ENCODE measurements around the gene PIGL.

Gene PIGL

DNA sequence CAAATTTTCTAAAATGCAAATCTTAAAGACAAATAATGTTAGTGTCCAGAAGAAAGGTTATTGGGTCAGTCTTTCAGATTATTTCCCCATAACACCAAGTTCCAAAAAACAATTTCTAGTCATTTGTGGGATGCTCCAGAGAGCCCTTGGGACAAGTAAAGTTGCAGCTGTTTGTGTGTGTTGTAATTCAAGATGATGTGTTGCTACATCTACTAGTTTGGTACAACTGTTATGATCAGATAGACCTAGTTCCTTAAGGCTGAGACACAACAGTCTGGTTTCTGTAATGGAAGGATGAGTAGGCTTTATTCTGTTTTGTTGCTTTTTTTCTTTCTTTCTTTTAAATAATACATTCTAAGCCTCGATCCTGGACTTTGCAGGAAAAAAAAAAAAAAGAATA is 41.9 kb downstream of the PIGL start:
- TF ChIP-seq, protein P1, sequence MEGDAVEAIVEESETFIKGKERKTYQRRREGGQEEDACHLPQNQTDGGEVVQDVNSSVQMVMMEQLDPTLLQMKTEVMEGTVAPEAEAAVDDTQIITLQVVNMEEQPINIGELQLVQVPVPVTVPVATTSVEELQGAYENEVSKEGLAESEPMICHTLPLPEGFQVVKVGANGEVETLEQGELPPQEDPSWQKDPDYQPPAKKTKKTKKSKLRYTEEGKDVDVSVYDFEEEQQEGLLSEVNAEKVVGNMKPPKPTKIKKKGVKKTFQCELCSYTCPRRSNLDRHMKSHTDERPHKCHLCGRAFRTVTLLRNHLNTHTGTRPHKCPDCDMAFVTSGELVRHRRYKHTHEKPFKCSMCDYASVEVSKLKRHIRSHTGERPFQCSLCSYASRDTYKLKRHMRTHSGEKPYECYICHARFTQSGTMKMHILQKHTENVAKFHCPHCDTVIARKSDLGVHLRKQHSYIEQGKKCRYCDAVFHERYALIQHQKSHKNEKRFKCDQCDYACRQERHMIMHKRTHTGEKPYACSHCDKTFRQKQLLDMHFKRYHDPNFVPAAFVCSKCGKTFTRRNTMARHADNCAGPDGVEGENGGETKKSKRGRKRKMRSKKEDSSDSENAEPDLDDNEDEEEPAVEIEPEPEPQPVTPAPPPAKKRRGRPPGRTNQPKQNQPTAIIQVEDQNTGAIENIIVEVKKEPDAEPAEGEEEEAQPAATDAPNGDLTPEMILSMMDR (IDR thresholded peaks at IDR 0.05; ENCODE audit: borderline replicate concordance, control extremely low read depth, extremely low read depth, insufficient read depth, missing control alignments), result no peak
- DNase-seq (ENCODE audit: low spot score), result no peak
- in situ Hi-C loops (cut with MboI; ENCODE audit: low sequenced_read_pairs, unreplicated experiment), result no loop called here

DNA sequence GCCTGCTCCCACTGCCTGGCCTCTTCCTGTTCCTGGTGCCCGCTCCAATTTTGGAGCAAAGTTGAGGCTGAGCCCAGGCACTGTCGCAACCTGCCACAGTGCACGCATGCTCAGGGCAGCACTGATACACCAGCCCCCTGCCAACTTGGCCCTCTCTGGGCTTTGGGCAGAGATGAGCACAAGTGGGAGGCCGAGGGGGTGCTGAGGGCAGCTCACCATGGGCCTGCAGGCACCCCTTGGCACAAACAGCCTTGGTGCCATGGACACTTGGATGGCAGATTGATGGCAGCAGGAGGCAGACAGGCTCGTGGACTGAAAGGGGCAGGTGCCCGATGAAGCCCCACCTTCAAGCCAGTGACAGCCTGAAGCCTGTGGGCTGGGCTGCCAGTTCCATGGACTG is 42.9 kb downstream of the PIGL start:
- in situ Hi-C loops (cut with MboI; ENCODE audit: low sequenced_read_pairs, unreplicated experiment), result no loop called here

DNA sequence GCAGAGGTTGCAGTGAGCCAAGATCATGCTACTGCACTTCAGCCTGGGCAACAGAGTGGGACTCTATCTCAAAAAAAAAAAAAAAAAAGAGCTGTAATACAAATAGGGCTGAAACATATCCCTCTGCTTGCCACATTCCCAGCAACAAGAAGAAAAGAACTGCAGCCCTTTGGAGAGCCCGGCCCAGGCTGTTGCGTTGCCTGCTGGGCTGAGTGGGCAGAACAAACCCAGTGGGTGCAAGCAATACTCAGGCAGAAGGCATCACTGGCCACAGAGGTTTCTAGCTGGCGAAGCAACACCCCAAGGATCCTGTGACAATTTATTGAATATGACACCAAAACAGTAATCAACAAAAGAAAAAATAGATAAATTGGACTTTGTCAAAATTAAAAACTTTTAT is 44.0 kb downstream of the PIGL start:
- in situ Hi-C loops (cut with MboI; ENCODE audit: low sequenced_read_pairs, unreplicated experiment), result no loop called here
- TF ChIP-seq, protein P1 (IDR thresholded peaks at IDR 0.05; ENCODE audit: borderline replicate concordance, control extremely low read depth, extremely low read depth, insufficient read depth, missing control alignments), result no peak
- DNase-seq (ENCODE audit: low spot score), result no peak

More for the DNA sequence above, 42.9 kb downstream of the PIGL start:
- TF ChIP-seq, protein P1 (IDR thresholded peaks at IDR 0.05; ENCODE audit: borderline replicate concordance, control extremely low read depth, extremely low read depth, insufficient read depth, missing control alignments), result no peak
- DNase-seq (ENCODE audit: low spot score), result no peak

DNA sequence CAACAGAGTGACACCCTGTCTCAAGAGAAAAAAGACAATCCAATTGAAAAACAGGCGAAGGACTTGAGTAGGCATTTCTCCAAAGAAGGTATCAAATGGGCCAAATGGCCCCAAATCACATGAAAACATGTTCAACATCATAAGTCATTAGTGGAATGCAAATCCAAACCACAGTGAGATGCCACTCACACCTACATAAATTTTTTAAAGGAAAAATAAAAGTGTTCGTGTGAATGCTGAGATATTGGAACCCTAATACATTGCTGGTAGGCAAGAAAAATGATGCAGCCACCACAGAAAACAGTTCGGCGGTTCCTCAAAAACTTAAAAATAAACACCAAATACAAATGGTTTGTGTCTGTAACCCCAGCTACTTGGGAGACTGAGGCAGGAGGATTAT is 45.2 kb downstream of the PIGL start:
- no peak for DNase-seq (ENCODE audit: low spot score)
- in situ Hi-C loops (cut with MboI; ENCODE audit: low sequenced_read_pairs, unreplicated experiment), result no loop called here
- TF ChIP-seq, protein P1 (IDR thresholded peaks at IDR 0.05; ENCODE audit: borderline replicate concordance, control extremely low read depth, extremely low read depth, insufficient read depth, missing control alignments), result no peak

DNA sequence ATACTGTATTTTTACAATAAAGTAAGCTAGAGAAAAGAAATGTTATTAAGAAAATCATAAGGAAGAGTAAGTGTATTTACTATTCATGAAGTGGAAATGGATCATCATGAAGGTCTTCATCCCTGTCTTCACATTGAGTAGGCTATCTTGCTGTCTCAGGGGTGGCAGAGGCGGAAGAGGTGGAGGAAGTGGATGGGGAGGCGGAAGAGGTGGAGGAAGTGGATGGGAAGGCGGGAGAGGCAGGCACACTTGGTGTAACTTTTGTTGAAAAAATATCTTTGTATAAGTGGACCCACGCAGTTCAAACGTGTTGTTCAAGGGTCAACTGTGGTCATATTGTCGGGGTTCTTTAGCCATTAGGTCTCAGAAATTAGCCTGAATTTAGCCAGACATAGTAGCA is 50.2 kb downstream of the PIGL start:
- DNase-seq (ENCODE audit: low spot score), result no peak
- in situ Hi-C loops (cut with MboI; ENCODE audit: low sequenced_read_pairs, unreplicated experiment), result no loop called here
- TF ChIP-seq, protein P1 (IDR thresholded peaks at IDR 0.05; ENCODE audit: borderline replicate concordance, control extremely low read depth, extremely low read depth, insufficient read depth, missing control alignments), result no peak

DNA sequence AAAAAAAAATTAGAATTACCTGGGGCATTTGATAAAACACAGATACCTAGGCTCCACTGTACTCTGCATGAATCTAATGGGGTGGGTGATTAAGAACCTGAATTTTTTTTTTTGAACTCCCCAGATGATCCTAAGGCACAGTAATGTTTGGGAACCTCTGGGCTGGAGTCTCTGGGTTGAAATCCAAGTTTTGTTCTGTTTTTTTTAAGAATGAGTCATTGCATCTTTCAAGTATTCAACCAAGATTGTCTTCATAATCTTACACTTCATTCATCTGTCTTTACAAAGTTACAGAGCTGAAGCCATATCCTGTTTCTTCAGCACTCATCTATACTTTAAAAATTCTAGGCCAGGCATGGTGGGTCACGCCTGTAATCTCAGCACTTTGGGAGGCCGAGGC is 52.6 kb downstream of the PIGL start:
- no peak for DNase-seq (ENCODE audit: low spot score)
- TF ChIP-seq, protein P1 (IDR thresholded peaks at IDR 0.05; ENCODE audit: borderline replicate concordance, control extremely low read depth, extremely low read depth, insufficient read depth, missing control alignments), result no peak
- in situ Hi-C loops (cut with MboI; ENCODE audit: low sequenced_read_pairs, unreplicated experiment), result no loop called here

All from GM13976 (cell line).